Measurements from ENCODE around the gene MYO1C. TPM values are rescaled to one million over a fixed set of nuclear protein-coding genes. Genes with fewer than 3 reads are reported as not detected.

Gene MYO1C
- total and polyA plus RNA-seq, 2 experiments from 2014 or later = 76.8 to 85.3 TPM

- H3K27ac ChIP-seq = no peak overlapping the region
- H4K20me1 ChIP-seq (ENCODE audit: insufficient read depth, poor library complexity, severe bottlenecking) = no peaks in the 10 kb centered on the region
- no peaks in the 10 kb centered on the region for H3K36me3 ChIP-seq (replicated peaks; ENCODE audit: insufficient read depth, low read depth)
- H3K4me1 ChIP-seq (ENCODE audit: insufficient read depth) = no peaks in the 10 kb centered on the region
- 94% methylated on average over 15 of the region's 15 CpGs for WGBS (ENCODE audit: low lambda C conversion rate, missing lambda C conversion rate)
- no peaks in the 10 kb centered on the region for H3K9me2 ChIP-seq (replicated peaks; ENCODE audit: insufficient read depth)
- DNase-seq (ENCODE audit: low spot score) = no peak
- no peak overlapping the region for H3K4me2 ChIP-seq
- H3K4me3 ChIP-seq = no peak overlapping the region
- no peak for TF ChIP-seq EZH2phosphoT487 (IDR thresholded peaks at IDR 0.05; ENCODE audit: low read depth, severe bottlenecking, unreplicated experiment)
- no peak for TF ChIP-seq CTCF (IDR thresholded peaks at IDR 0.05; ENCODE audit: poor library complexity)
- no peak overlapping the region for H2AFZ ChIP-seq
- H3K79me2 ChIP-seq = no peaks in the 10 kb centered on the region
- no peaks in the 10 kb centered on the region for H3K27me3 ChIP-seq
- no peaks in the 10 kb centered on the region for H3K9me3 ChIP-seq (ENCODE audit: low read depth)
These were observed 17.1 kb downstream of the MYO1C start for GRCh38 chr17:1475321-1475854.

GRCh38 chr17:1474402-1475189 is 17.9 kb downstream of the MYO1C start:
- Histone ChIP-seq H3K4me1 (ENCODE audit: insufficient read depth) (no peaks in the 10 kb centered on the region), H4K20me1 (ENCODE audit: insufficient read depth, poor library complexity, severe bottlenecking) (no peaks in the 10 kb centered on the region), H3K9me3 (ENCODE audit: low read depth) (no peaks in the 10 kb centered on the region), H3K4me2 (no peak overlapping the region), H3K79me2 (no peaks in the 10 kb centered on the region), H2AFZ (no peak overlapping the region), H3K9me2 (replicated peaks; ENCODE audit: insufficient read depth) (no peaks in the 10 kb centered on the region), H3K27ac (no peak overlapping the region), H3K27me3 (no peaks in the 10 kb centered on the region), H3K36me3 (replicated peaks; ENCODE audit: insufficient read depth, low read depth) (no peaks in the 10 kb centered on the region), H3K4me3 (no peak overlapping the region)
- 94% methylated on average over 31 of the region's 31 CpGs for WGBS (ENCODE audit: low lambda C conversion rate, missing lambda C conversion rate)
- TF ChIP-seq EZH2phosphoT487 (IDR thresholded peaks at IDR 0.05; ENCODE audit: low read depth, severe bottlenecking, unreplicated experiment) (no peak), CTCF (IDR thresholded peaks at IDR 0.05; ENCODE audit: poor library complexity) (no peak), EZH2 (IDR thresholded peaks at IDR 0.05; ENCODE audit: borderline replicate concordance) (no peak)
- no peak for DNase-seq (ENCODE audit: low spot score)

GRCh38 chr17:1473841-1474240 is 18.6 kb downstream of the MYO1C start:
- Histone ChIP-seq H3K4me3 (no peak overlapping the region), H3K27ac (no peak overlapping the region), H3K9me3 (ENCODE audit: low read depth) (no peaks in the 10 kb centered on the region), H3K27me3 (no peaks in the 10 kb centered on the region), H3K4me2 (no peak overlapping the region), H3K9me2 (replicated peaks; ENCODE audit: insufficient read depth) (no peaks in the 10 kb centered on the region), H3K79me2 (no peaks in the 10 kb centered on the region), H4K20me1 (ENCODE audit: insufficient read depth, poor library complexity, severe bottlenecking) (no peaks in the 10 kb centered on the region), H2AFZ (no peak overlapping the region), H3K36me3 (replicated peaks; ENCODE audit: insufficient read depth, low read depth) (no peaks in the 10 kb centered on the region), H3K4me1 (ENCODE audit: insufficient read depth) (no peaks in the 10 kb centered on the region)
- DNase-seq (ENCODE audit: low spot score) = no peak
- no peak for TF ChIP-seq EZH2 (IDR thresholded peaks at IDR 0.05; ENCODE audit: borderline replicate concordance)
- no peak for TF ChIP-seq CTCF (IDR thresholded peaks at IDR 0.05; ENCODE audit: poor library complexity)
- no peak for TF ChIP-seq EZH2phosphoT487 (IDR thresholded peaks at IDR 0.05; ENCODE audit: low read depth, severe bottlenecking, unreplicated experiment)
- WGBS (ENCODE audit: low lambda C conversion rate, missing lambda C conversion rate) = 90% methylated on average over 10 of the region's 10 CpGs

Data from hepatocyte (in vitro differentiated cells).